ENCODE data around the gene WDR64. TPM values are rescaled to one million over a fixed set of nuclear protein-coding genes. Genes with fewer than 3 reads are reported as not detected.
A peak's percentile ranks its signal among the peaks of the same experiment; 100 is the strongest.

The WDR64 gene
- total RNA-seq, 1 donor from 2014 or later = not detected

- no peak for DNase-seq (ENCODE audit: low spot score)
Measured at GRCh38 chr1:241631674-241632073, 20.4 kb upstream of the WDR64 start.

GRCh38 chr1:241632987-241633386 is 19.1 kb upstream of the WDR64 start:
- no peak for DNase-seq (ENCODE audit: low spot score)

GRCh38 chr1:241635556-241636152 is 16.4 kb upstream of the WDR64 start:
- DNase-seq (ENCODE audit: low spot score) = no peak

- no peak for DNase-seq (ENCODE audit: low spot score)
Measured at GRCh38 chr1:241636291-241636690, 15.8 kb upstream of the WDR64 start.

GRCh38 chr1:241637046-241637590 is 15.0 kb upstream of the WDR64 start:
- DNase-seq (ENCODE audit: low spot score) = no peak

- DNase-seq (ENCODE audit: low spot score) = no peak
Measured at GRCh38 chr1:241637604-241638003, 14.5 kb upstream of the WDR64 start.

GRCh38 chr1:241638099-241638682 is 13.9 kb upstream of the WDR64 start:
- no peak for DNase-seq (ENCODE audit: low spot score)

GRCh38 chr1:241638909-241639622 is 13.0 kb upstream of the WDR64 start:
- DNase-seq (ENCODE audit: low spot score) = no peak

GRCh38 chr1:241639623-241640148 is 12.4 kb upstream of the WDR64 start:
- peak; percentile 25 for DNase-seq (ENCODE audit: low spot score)

GRCh38 chr1:241640149-241640866 is 11.8 kb upstream of the WDR64 start, which contains the start of the genes CHML and OPN3:
CHML (minus strand) TSS chr1:241640369; CDS start chr1:241635766, 4,603 bp downstream.
OPN3 (minus strand) TSS chr1:241640369; CDS start chr1:241640254, 115 bp downstream.
- peak; percentile 94 for DNase-seq (ENCODE audit: low spot score)

- DNase-seq (ENCODE audit: low spot score) = peak; percentile 25
Measured at GRCh38 chr1:241640867-241641622, 11.0 kb upstream of the WDR64 start.

GRCh38 chr1:241641773-241642592 is 10.1 kb upstream of the WDR64 start:
- DNase-seq (ENCODE audit: low spot score) = no peak

- DNase-seq (ENCODE audit: low spot score) = no peak
Measured at GRCh38 chr1:241642593-241642944, 9.5 kb upstream of the WDR64 start.

- DNase-seq (ENCODE audit: low spot score) = no peak
Measured at GRCh38 chr1:241644259-241644658, 7.8 kb upstream of the WDR64 start.

GRCh38 chr1:241645199-241645598 is 6.9 kb upstream of the WDR64 start:
- DNase-seq (ENCODE audit: low spot score) = no peak

GRCh38 chr1:241646201-241646600 is 5.9 kb upstream of the WDR64 start:
- DNase-seq (ENCODE audit: low spot score) = no peak

- no peak for DNase-seq (ENCODE audit: low spot score)
Measured at GRCh38 chr1:241647658-241648057, 4.4 kb upstream of the WDR64 start.

GRCh38 chr1:241648159-241648558 is 3.9 kb upstream of the WDR64 start:
- DNase-seq (ENCODE audit: low spot score) = no peak

GRCh38 chr1:241654019-241654418 is 1.9 kb downstream of the WDR64 start:
- DNase-seq (ENCODE audit: low spot score) = no peak

GRCh38 chr1:241654641-241655040 is 2.6 kb downstream of the WDR64 start:
- no peak for DNase-seq (ENCODE audit: low spot score)
